ENCODE data around the gene MAP4.
A peak's percentile ranks its signal among the peaks of the same experiment; 100 is the strongest.

The MAP4 gene

DNA sequence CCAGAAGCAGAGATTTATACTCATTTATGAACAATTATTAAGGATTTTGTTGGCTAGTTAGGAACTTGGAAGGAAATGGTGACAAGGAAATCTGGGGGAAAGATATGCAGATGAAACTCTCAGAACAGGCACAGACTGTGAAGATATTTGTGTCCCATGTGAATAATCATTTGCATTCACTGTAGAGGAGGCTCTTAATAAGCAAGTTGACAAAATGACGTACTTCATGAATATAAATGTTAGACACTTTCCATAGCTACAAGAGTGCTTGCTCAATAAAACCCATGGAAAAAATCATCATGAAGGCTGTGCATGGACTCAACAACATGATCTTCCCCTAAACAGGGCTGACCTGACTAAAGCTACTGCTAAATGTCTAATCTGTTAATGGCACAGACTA lies 59.7 kb downstream of the MAP4 start:
- peaks cover 9% of the 10 kb centered on the region for H3K36me3 Mint-ChIP-seq (ENCODE audit: low read depth)
- no peak overlapping the region for H3K4me3 Mint-ChIP-seq
- H3K27ac Mint-ChIP-seq: no peak overlapping the region
- H3K4me1 Mint-ChIP-seq (ENCODE audit: low read depth): peaks cover 3% of the 10 kb centered on the region
- H3K9me3 Mint-ChIP-seq: no peaks in the 10 kb centered on the region
- no peaks in the 10 kb centered on the region for H3K27me3 Mint-ChIP-seq

DNA sequence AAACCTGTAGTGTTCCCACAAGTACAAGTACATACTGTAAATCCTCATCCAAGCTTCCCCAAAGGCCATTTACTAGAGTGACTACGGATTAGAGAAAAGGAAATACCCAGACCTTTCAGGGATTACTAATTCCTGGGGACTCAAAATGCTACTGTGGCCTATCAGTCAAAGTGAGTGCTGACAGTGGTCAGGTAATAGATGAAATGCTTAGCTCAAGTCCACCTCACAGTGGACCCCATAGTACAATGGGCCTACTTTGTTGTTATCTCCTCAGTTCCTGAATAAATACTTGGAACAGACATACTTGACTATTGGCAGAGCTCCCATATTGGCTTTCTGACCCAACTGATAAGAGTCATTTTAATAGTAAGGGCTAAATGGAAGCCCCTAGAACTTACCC lies 61.6 kb downstream of the MAP4 start:
- Mint-ChIP-seq H3K27me3 (no peaks in the 10 kb centered on the region), H3K27ac (no peak overlapping the region), H3K9me3 (no peaks in the 10 kb centered on the region), H3K4me1 (ENCODE audit: low read depth) (no peaks in the 10 kb centered on the region), H3K4me3 (no peak overlapping the region), H3K36me3 (ENCODE audit: low read depth) (no peaks in the 10 kb centered on the region)

DNA sequence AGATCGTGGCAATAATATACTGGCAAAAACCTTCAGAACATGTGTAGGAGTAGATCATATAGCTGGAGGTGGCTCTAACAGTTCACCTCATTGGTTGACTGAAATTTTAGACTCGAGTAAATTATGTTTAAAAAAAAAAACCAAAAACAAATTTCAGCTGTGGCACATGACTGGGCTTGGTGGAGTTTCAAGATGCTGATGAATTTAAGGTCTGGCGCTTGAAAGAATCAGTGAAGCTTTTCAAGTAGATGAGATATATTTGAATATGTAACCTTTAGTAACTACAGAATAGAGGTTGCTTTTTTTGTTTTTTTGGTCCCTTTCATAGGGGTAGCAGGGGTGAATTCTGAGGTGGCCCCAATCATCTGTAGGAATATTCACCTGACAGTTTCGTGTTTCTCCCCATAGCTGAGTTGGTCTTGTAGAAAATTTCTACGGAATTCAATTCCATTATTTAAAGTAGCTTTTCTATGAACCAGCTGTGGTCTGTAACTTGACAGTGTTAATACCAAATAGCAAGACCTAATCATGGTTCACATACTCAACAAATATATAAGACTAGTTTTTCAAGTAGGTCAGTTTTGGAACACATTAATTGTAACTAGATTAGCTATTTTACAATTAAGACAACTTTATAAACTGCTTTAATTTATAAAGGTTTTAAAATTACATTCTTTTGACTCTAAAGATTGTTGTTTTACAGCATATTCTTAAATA lies 65.6 kb downstream of the MAP4 start:
- H3K9me3 Mint-ChIP-seq: no peaks in the 10 kb centered on the region
- H3K4me1 Mint-ChIP-seq (ENCODE audit: low read depth): no peaks in the 10 kb centered on the region
- H3K4me3 Mint-ChIP-seq: no peak overlapping the region
- H3K36me3 Mint-ChIP-seq (ENCODE audit: low read depth): no peaks in the 10 kb centered on the region
- H3K27ac Mint-ChIP-seq: no peak overlapping the region
- no peaks in the 10 kb centered on the region for H3K27me3 Mint-ChIP-seq

DNA sequence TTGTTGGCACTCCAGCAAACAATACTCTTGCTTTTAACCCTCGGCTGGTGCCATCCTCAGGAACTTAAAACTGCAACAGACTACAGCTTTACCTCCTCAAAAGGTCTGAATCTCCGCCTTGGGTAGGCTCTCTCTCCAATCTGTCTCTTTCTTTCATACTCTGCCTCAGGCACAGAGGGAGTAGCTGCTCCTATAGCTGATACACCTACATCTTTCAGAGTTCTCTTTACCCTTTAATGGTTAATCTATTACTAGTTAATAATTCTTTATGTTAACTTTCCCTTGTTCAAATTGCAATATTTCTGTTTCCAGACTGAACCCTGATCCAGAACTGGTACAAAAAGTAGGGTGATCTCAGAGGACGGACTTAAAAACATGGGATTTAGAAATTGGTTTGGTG lies 66.2 kb downstream of the MAP4 start:
- Mint-ChIP-seq H3K27ac (no peak overlapping the region), H3K36me3 (ENCODE audit: low read depth) (no peaks in the 10 kb centered on the region), H3K4me1 (ENCODE audit: low read depth) (no peaks in the 10 kb centered on the region), H3K27me3 (no peaks in the 10 kb centered on the region), H3K9me3 (no peaks in the 10 kb centered on the region), H3K4me3 (no peak overlapping the region)

DNA sequence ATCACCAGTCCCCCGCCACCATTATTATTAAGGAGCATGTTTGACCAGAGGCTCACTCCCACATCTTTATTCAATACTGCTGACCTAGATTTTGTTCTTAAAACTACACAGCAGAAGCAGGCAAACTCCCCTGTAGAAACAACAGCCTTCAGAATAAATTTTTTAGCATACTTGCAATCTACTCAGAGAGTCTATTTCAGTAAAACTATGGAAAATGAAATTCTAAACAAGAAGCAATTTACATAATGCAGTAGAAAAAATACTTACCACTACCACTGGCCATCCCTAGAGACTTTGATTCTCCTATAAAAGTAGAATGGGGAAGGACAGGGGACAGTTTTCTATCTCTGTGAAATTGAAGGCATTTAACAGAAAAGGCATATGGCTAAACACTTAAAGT lies 76.0 kb downstream of the MAP4 start:
- Mint-ChIP-seq H3K9me3 (no peaks in the 10 kb centered on the region), H3K36me3 (ENCODE audit: low read depth) (no peaks in the 10 kb centered on the region), H3K4me3 (no peak overlapping the region), H3K4me1 (ENCODE audit: low read depth) (no peaks in the 10 kb centered on the region), H3K27me3 (no peaks in the 10 kb centered on the region), H3K27ac (no peak overlapping the region)

DNA sequence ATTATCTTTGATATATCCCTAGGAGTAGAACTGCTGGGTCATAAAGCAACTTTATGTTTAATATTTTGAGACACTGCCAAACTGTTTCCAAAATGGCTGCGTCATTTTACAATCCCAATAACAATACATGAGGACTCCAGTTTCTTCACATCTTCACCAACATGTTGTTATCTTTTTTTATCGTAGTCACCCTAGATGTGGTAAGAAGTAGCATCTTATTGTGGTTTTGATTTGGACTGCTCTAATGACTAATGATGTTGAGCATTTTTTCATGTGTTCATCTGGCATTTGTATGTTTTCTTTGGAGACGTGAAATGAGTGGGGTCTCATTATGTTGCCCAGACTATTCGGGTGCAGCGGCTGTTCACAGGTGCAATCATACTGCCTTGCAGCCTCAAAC lies 83.8 kb downstream of the MAP4 start:
- H3K27ac Mint-ChIP-seq: no peak overlapping the region
- H3K4me3 Mint-ChIP-seq: no peak overlapping the region
- H3K27me3 Mint-ChIP-seq: no peaks in the 10 kb centered on the region

DNA sequence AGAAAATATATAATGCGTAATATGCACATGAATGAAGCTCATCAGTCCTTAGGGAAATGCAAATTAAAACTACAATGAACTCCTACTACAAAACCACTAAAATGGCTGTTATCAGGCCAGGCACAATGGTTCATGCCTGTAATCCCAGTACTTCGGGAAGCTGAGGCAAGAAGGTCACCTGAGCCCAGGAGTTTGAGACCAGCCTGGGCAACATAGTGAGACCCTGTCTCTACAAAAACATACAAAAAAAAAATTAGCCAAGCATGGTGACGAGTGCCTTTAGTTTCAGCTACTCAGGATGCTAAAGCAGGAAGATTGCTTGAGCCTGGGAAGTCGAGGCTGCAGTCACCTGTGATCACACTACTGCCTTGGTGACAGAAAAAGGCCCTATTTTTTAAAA lies 85.2 kb downstream of the MAP4 start:
- Mint-ChIP-seq H3K36me3 (ENCODE audit: low read depth) (peaks cover 18% of the 10 kb centered on the region), H3K27ac (no peak overlapping the region), H3K4me1 (ENCODE audit: low read depth) (no peaks in the 10 kb centered on the region), H3K27me3 (no peaks in the 10 kb centered on the region), H3K9me3 (no peaks in the 10 kb centered on the region), H3K4me3 (no peak overlapping the region)

More for the DNA sequence above, 83.8 kb downstream of the MAP4 start:
- peaks cover 9% of the 10 kb centered on the region for H3K36me3 Mint-ChIP-seq (ENCODE audit: low read depth)
- no peaks in the 10 kb centered on the region for H3K4me1 Mint-ChIP-seq (ENCODE audit: low read depth)
- H3K9me3 Mint-ChIP-seq: no peaks in the 10 kb centered on the region

DNA sequence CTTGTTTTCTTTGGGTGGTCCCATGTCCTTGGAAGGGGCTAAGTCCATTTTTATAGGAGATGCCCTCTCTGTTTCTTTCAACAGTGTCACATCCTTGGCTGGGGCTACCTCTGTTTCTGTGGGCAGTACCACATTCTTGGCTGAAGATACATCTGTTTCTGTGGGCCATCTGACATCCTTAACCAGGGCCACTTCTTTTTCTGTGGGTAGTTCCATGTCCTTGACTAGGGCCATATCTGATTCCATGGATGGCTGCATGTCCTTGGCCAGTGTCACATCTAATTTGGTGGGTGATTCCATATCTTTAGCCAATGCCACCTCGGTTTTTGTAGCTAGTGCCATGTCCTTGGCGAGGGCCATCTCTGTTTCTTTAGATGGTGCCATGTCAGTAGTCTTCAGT lies 99.5 kb downstream of the MAP4 start:
- Mint-ChIP-seq H3K4me1 (ENCODE audit: low read depth) (no peaks in the 10 kb centered on the region), H3K36me3 (ENCODE audit: low read depth) (peaks cover 61% of the 10 kb centered on the region), H3K9me3 (no peaks in the 10 kb centered on the region), H3K27ac (no peak overlapping the region), H3K4me3 (no peak overlapping the region), H3K27me3 (no peaks in the 10 kb centered on the region)

DNA sequence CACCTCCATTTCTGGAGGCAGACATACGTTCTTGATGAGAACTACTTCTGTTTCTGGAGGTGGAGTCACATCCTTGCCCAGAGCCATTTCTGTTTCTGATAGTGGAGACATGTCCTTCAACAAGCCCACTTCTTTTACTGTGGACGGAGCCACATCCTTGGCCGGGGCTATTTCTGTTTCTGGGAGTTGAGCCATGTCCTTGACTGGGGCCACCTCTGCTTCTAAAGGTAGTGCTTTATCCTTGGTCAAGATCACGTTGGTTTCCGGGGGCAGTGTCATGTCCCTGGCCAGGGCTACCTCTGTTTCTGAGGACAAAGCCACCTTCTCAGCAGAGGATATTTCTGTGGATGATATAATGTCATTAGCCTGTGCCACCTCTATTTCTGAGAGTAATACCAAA lies 100.0 kb downstream of the MAP4 start:
- H3K4me1 Mint-ChIP-seq (ENCODE audit: low read depth): no peaks in the 10 kb centered on the region
- no peaks in the 10 kb centered on the region for H3K27me3 Mint-ChIP-seq
- no peaks in the 10 kb centered on the region for H3K9me3 Mint-ChIP-seq
- H3K36me3 Mint-ChIP-seq (ENCODE audit: low read depth): peaks cover 60% of the 10 kb centered on the region
- H3K27ac Mint-ChIP-seq: no peak overlapping the region
- H3K4me3 Mint-ChIP-seq: no peak overlapping the region

DNA sequence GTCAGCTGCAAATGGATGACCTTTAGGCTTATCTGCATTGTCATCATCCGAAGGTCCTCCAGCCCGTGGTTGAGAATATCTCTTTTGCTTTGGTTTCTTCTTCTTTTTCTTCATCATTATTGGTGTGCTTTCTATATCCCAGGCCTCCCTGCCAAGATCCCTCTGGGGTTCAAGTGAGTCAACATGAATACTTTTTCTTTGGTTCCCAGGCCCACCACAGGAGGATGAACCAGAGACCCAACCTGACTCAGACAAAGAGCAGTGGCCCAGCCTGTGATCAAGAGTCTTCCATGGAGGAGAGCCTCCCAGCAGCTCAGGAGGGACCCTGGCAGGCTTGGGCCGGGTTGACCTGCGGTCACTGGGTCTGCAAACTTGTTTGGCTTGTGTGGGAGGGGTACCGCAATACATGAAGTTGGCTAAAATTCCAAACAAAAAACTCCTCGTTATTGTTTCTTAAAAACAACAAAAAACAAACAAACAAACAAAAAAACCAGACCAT lies 104.2 kb downstream of the MAP4 start:
- no peaks in the 10 kb centered on the region for H3K27me3 Mint-ChIP-seq
- H3K36me3 Mint-ChIP-seq (ENCODE audit: low read depth): peaks cover 75% of the 10 kb centered on the region
- H3K9me3 Mint-ChIP-seq: no peaks in the 10 kb centered on the region
- peaks cover 3% of the 10 kb centered on the region for H3K4me1 Mint-ChIP-seq (ENCODE audit: low read depth)
- H3K4me3 Mint-ChIP-seq: no peak overlapping the region
- H3K27ac Mint-ChIP-seq: no peak overlapping the region

DNA sequence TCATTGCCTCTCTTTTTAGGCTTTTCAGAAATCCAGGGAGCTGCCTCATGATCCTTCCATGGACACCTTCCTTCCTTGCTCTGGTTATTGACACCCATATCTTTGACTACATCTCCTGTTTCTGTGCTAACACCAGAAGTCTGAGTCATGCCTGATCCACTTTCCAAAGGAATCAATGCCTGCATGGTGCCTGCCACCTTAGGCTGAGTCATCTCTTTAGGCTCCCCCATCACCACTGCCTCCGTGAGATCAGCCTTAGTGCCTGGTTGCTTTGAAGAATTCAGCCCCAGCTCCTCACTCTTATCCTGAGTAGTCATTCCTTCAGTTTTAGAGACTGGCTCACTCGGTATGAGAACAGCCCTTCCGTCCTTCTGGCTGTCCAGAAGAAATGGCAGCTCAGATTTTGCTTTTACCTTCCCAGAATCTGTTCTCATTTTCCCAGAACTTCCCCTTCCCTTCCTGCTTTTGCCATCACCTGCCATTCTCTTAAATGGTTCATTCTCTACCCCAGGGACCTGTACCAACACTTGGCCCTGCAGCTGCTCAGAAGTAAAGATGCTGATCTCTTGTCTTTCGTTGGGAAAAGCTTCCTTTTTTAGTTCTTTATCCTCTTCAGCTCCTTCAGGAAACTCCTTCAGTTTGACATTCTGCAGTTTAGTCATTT lies 105.3 kb downstream of the MAP4 start:
- Mint-ChIP-seq H3K27me3 (no peaks in the 10 kb centered on the region), H3K4me3 (no peak overlapping the region), H3K4me1 (ENCODE audit: low read depth) (peaks cover 3% of the 10 kb centered on the region), H3K9me3 (no peaks in the 10 kb centered on the region), H3K36me3 (ENCODE audit: low read depth) (peaks cover 66% of the 10 kb centered on the region), H3K27ac (peak overlapping the region; percentile 42)

DNA sequence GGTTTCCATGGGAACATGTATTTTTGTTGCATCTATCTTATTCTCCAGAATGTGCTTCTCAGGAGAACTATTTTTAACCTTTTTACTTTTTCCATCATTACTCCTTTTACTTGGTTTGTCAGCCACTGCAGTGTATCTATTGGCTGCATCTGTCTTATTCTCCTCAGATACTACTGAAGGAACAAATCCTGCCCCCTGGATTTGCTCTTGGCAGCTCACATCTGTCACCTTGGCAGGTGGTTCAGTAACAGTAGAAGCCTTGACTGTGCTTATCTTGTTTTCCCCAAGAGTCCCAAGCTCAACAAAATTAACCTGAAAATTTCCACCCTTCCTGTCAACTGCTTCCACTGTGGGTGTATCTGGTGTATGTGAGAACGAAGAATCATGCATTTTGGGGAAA lies 106.0 kb downstream of the MAP4 start:
- no peak overlapping the region for H3K4me3 Mint-ChIP-seq
- H3K27ac Mint-ChIP-seq: no peak overlapping the region
- no peaks in the 10 kb centered on the region for H3K9me3 Mint-ChIP-seq
- peaks cover 3% of the 10 kb centered on the region for H3K4me1 Mint-ChIP-seq (ENCODE audit: low read depth)
- peaks cover 64% of the 10 kb centered on the region for H3K36me3 Mint-ChIP-seq (ENCODE audit: low read depth)
- H3K27me3 Mint-ChIP-seq: no peaks in the 10 kb centered on the region

DNA sequence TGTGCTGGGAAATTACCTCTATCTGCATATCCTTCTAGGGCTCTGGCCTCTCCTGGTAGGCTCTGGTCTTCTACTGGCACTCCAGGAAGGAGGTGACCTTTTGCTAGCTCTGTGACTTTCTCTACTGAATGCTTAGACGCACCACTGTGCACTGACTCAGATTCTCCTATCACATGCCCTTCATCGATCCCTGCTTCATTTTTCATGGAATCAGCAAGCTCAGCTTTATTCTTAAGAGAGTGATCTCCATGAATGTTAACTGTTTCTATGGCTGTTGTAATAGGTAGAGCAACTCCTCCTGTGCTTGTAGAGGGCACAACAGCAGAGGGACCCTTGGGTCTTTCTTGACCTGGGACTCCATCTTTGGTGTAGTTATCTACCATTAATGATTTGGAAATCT lies 106.6 kb downstream of the MAP4 start:
- Mint-ChIP-seq H3K27ac (no peak overlapping the region), H3K36me3 (ENCODE audit: low read depth) (peaks cover 62% of the 10 kb centered on the region), H3K9me3 (no peaks in the 10 kb centered on the region), H3K4me3 (no peak overlapping the region), H3K27me3 (no peaks in the 10 kb centered on the region), H3K4me1 (ENCODE audit: low read depth) (peaks cover 3% of the 10 kb centered on the region)

DNA sequence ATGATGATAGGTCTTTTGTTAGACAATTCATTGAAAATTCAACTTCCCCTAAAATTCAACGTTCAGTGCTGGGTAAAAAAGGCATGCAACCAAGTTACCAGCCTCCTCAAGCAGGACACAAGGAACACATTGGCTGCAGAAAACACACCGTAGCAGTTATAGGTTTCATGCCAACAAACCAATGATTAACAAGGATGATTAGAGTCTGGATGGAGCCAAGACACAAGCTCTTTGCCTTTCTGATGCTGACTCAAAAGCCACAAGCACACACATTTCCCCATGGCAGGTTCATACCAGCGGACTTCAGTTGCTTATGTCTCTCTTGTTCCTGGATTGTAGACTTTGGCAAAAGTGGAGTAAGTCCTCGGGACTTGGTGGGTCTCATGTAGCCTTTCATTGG lies 107.5 kb downstream of the MAP4 start:
- Mint-ChIP-seq H3K9me3 (no peaks in the 10 kb centered on the region), H3K27ac (no peak overlapping the region), H3K4me3 (no peak overlapping the region), H3K27me3 (no peaks in the 10 kb centered on the region), H3K36me3 (ENCODE audit: low read depth) (peaks cover 56% of the 10 kb centered on the region), H3K4me1 (ENCODE audit: low read depth) (peaks cover 3% of the 10 kb centered on the region)

DNA sequence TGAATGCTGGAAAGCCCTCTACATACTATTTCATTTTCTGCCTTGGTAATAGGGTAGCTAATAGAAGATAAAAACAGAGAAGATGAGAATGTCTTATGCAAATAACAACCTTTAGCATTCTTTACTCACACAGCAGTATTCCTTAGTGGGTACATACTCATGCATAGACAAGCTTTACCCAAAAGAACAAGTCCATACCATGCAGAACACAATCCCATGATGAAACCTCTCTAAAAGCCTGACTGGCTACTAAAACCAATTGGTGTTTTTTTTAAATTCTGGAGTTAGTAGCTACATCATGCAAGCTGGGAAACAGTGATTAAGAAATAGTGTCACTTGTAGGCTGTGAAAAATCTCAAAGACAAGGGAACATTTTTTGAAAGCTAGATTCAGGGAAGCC lies 108.4 kb downstream of the MAP4 start:
- no peak overlapping the region for H3K4me3 Mint-ChIP-seq
- H3K27me3 Mint-ChIP-seq: no peaks in the 10 kb centered on the region
- H3K36me3 Mint-ChIP-seq (ENCODE audit: low read depth): peaks cover 56% of the 10 kb centered on the region
- peaks cover 3% of the 10 kb centered on the region for H3K4me1 Mint-ChIP-seq (ENCODE audit: low read depth)
- H3K27ac Mint-ChIP-seq: no peak overlapping the region
- no peaks in the 10 kb centered on the region for H3K9me3 Mint-ChIP-seq

DNA sequence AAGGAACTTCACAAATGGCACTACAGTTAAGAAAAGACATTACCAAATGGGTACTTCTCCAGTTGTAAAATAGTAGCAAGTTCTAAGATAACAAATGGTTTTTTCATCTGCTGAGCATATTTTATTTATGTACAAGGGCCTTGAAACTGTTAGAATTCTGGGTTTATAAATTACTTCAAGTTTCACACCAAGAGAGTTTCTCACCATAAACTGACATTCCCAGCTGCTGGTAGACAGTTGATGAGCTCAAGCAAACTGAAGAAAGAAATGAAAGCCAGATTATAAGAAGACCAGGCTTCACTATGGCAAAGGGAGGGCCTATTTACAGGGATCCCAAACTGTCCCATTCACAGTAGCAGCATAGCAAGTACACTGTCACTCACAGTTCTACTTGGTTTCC lies 113.5 kb downstream of the MAP4 start:
- H3K4me3 Mint-ChIP-seq: no peak overlapping the region
- no peaks in the 10 kb centered on the region for H3K9me3 Mint-ChIP-seq
- H3K36me3 Mint-ChIP-seq (ENCODE audit: low read depth): peaks cover 28% of the 10 kb centered on the region
- H3K4me1 Mint-ChIP-seq (ENCODE audit: low read depth): peaks cover 5% of the 10 kb centered on the region
- no peaks in the 10 kb centered on the region for H3K27me3 Mint-ChIP-seq
- H3K27ac Mint-ChIP-seq: no peak overlapping the region

Measured in stimulated activated naive CD8-positive, alpha-beta T cell treated with anti-CD3 and anti-CD28 coated beads, Interleukin-15, Interleukin-2, amounts not matched to agents 100 ng/mL and 50 ng/mL, for 24 hours (primary cell).